Activated naive CD8-positive, alpha-beta T cell (primary cell): ENCODE measurements around the gene C3orf62.
"Not testable (repeated sequence)": the region's sequence is repeated elsewhere in the genome, so short reads cannot be mapped to it uniquely, and the experiment has no call there.

Experiments
- H3K27ac Mint-ChIP-seq: one replicate; pipeline ENCODE4 v1.8.0; 2021; ENCODE audit warnings: mixed read lengths
- H3K27me3 Mint-ChIP-seq: one replicate; pipeline ENCODE4 v1.8.0; 2021; ENCODE audit warnings: mixed read lengths
- H3K36me3 Mint-ChIP-seq: one replicate; pipeline ENCODE4 v1.8.0; 2021; ENCODE audit warnings: mixed read lengths
- H3K4me1 Mint-ChIP-seq: one replicate; pipeline ENCODE4 v1.8.0; 2021; ENCODE audit warnings: low read depth, mixed read lengths
- H3K4me3 Mint-ChIP-seq: one replicate; pipeline ENCODE4 v1.8.0; 2021; ENCODE audit warnings: mild to moderate bottlenecking, mixed read lengths
- H3K9me3 Mint-ChIP-seq: one replicate; pipeline ENCODE4 v1.8.0; 2021; ENCODE audit warnings: low read depth, mixed read lengths

C3orf62 gene

GRCh38 chr3:49253512-49253911 lies 23.5 kb downstream of the C3orf62 start:
- H3K27me3 Mint-ChIP-seq = peaks cover 4% of the 10 kb centered on the region
- H3K4me1 Mint-ChIP-seq = no peaks in the 10 kb centered on the region
- H3K4me3 Mint-ChIP-seq = no peak overlapping the region
- H3K36me3 Mint-ChIP-seq = no peaks in the 10 kb centered on the region
- H3K27ac Mint-ChIP-seq = no peak overlapping the region
- H3K9me3 Mint-ChIP-seq = no peaks in the 10 kb centered on the region

- Mint-ChIP-seq H3K9me3 (no peaks in the 10 kb centered on the region), H3K4me3 (no peak overlapping the region), H3K36me3 (no peaks in the 10 kb centered on the region), H3K27ac (no peak overlapping the region), H3K4me1 (no peaks in the 10 kb centered on the region), H3K27me3 (peaks cover 4% of the 10 kb centered on the region)
Measured at GRCh38 chr3:49248840-49249227, 28.2 kb downstream of the C3orf62 start.

GRCh38 chr3:49244581-49245205 lies 32.3 kb downstream of the C3orf62 start:
- Mint-ChIP-seq H3K4me1 (no peaks in the 10 kb centered on the region), H3K36me3 (peaks cover 2% of the 10 kb centered on the region), H3K27me3 (no peaks in the 10 kb centered on the region), H3K27ac (no peak overlapping the region), H3K9me3 (no peaks in the 10 kb centered on the region), H3K4me3 (no peak overlapping the region)

- H3K27ac Mint-ChIP-seq, H3K27me3 Mint-ChIP-seq, H3K9me3 Mint-ChIP-seq, H3K36me3 Mint-ChIP-seq, H3K4me1 Mint-ChIP-seq, H3K4me3 Mint-ChIP-seq: not testable (repeated sequence)
Measured at GRCh38 chr3:49240091-49240490, 36.9 kb downstream of the C3orf62 start.

- Mint-ChIP-seq H3K4me3 (no peak overlapping the region), H3K27ac (no peak overlapping the region), H3K4me1 (no peaks in the 10 kb centered on the region), H3K27me3 (peaks cover 5% of the 10 kb centered on the region), H3K9me3 (peaks cover 2% of the 10 kb centered on the region), H3K36me3 (peaks cover 4% of the 10 kb centered on the region)
Measured at GRCh38 chr3:49238274-49239127, 38.5 kb downstream of the C3orf62 start.

- H3K4me1 Mint-ChIP-seq = no peaks in the 10 kb centered on the region
- H3K36me3 Mint-ChIP-seq = peaks cover 9% of the 10 kb centered on the region
- H3K9me3 Mint-ChIP-seq = peaks cover 11% of the 10 kb centered on the region
- H3K4me3 Mint-ChIP-seq = no peak overlapping the region
- peaks cover 5% of the 10 kb centered on the region for H3K27me3 Mint-ChIP-seq
- no peak overlapping the region for H3K27ac Mint-ChIP-seq
Measured at GRCh38 chr3:49237344-49237743, 39.7 kb downstream of the C3orf62 start.

GRCh38 chr3:49236226-49236625 lies 40.8 kb downstream of the C3orf62 start:
- Mint-ChIP-seq H3K4me3 (no peak overlapping the region), H3K9me3 (peaks cover 17% of the 10 kb centered on the region), H3K27me3 (peaks cover 5% of the 10 kb centered on the region), H3K4me1 (no peaks in the 10 kb centered on the region), H3K27ac (no peak overlapping the region), H3K36me3 (peaks cover 9% of the 10 kb centered on the region)

GRCh38 chr3:49228817-49229216 lies 48.2 kb downstream of the C3orf62 start:
- not testable (repeated sequence) for H3K27ac Mint-ChIP-seq, H3K4me1 Mint-ChIP-seq, H3K4me3 Mint-ChIP-seq, H3K27me3 Mint-ChIP-seq
- Mint-ChIP-seq H3K36me3 (peaks cover 14% of the 10 kb centered on the region), H3K9me3 (peaks cover 37% of the 10 kb centered on the region)

GRCh38 chr3:49222002-49222401 lies 55.0 kb downstream of the C3orf62 start:
- Mint-ChIP-seq H3K4me1 (no peaks in the 10 kb centered on the region), H3K27me3 (peaks cover 3% of the 10 kb centered on the region), H3K27ac (no peak overlapping the region), H3K9me3 (peaks cover 4% of the 10 kb centered on the region), H3K36me3 (peaks cover 7% of the 10 kb centered on the region), H3K4me3 (no peak overlapping the region)

GRCh38 chr3:49220985-49221563 lies 56.0 kb downstream of the C3orf62 start:
- not testable (repeated sequence) for H3K9me3 Mint-ChIP-seq, H3K4me3 Mint-ChIP-seq

GRCh38 chr3:49219132-49219531 lies 57.9 kb downstream of the C3orf62 start:
- Mint-ChIP-seq H3K36me3 (no peaks in the 10 kb centered on the region), H3K27ac (no peak overlapping the region), H3K4me1 (no peaks in the 10 kb centered on the region), H3K9me3 (no peaks in the 10 kb centered on the region), H3K4me3 (no peak overlapping the region), H3K27me3 (peaks cover 3% of the 10 kb centered on the region)

More at GRCh38 chr3:49220985-49221563, 56.0 kb downstream of the C3orf62 start:
- H3K4me1 Mint-ChIP-seq, H3K36me3 Mint-ChIP-seq, H3K27me3 Mint-ChIP-seq, H3K27ac Mint-ChIP-seq: not testable (repeated sequence)
